Posterior cingulate gyrus (tissue), 11 donors: Measurements from ENCODE around the gene TLCD1.

Experiments
- DNase-seq, 10 donors: peaks; one replicate each; pipeline versions ENCODE4 v3.0.0 to v3.0.0-alpha.2; 2020 to 2021; ENCODE audit warnings: mixed read lengths in 3 of 10
- intact Hi-C: fragments of 100-400 bp; cut with DNase I; formaldehyde crosslinking; loops from one replicate; pipeline ENCODE4 v1.15.1; 2023

The TLCD1 gene

GRCh38 chr17:28726226-28726626, at the start of gene TLCD1:
Gene TLCD1, minus strand, starts transcription at chr17:28726233. Its CDS starts 136 bp downstream, at chr17:28726097.
- intact Hi-C loops, result loop anchor here (2.0 to 5.0 kb wide), 2 partner anchors 186 to 227 kb away; no protein-coding TSS in a partner anchor
- peak in 4 of 10 donors; percentile 40 to 88 (median 66) for DNase-seq

GRCh38 chr17:28774206-28774605, 48.2 kb upstream of the TLCD1 start:
- intact Hi-C loops, result no loop called here
- no peak for DNase-seq

- intact Hi-C loops, result no loop called here
- no peak for DNase-seq
Observed at GRCh38 chr17:28773736-28774135, 47.7 kb upstream of the TLCD1 start.

- intact Hi-C loops, result no loop called here
- DNase-seq, result peak in 1 of 10 donors; percentile 65
Observed at GRCh38 chr17:28765038-28765437, 39.0 kb upstream of the TLCD1 start.

GRCh38 chr17:28763804-28764266, 37.8 kb upstream of the TLCD1 start:
- peak in 6 of 10 donors; percentile 64 to 87 (median 74) for DNase-seq
- intact Hi-C loops, result loop anchor here (5.0 kb wide), 3 partner anchors 43 to 138 kb away; partner anchors contain the start of genes DHRS13 and FAM222B

GRCh38 chr17:28763137-28763799, 37.2 kb upstream of the TLCD1 start:
- intact Hi-C loops, result loop anchor here (5.0 kb wide), 3 partner anchors 44 to 139 kb away; partner anchors contain the start of genes DHRS13 and FAM222B
- DNase-seq, result no peak

- intact Hi-C loops, result loop anchor here (5.0 kb wide), 3 partner anchors 46 to 141 kb away; partner anchors contain the start of genes DHRS13 and FAM222B
Observed at GRCh38 chr17:28760601-28761562, 34.8 kb upstream of the TLCD1 start.

GRCh38 chr17:28759256-28759865, 33.3 kb upstream of the TLCD1 start:
- peak in 1 of 10 donors; percentile 62 for DNase-seq
- intact Hi-C loops, result no loop called here

More at GRCh38 chr17:28760601-28761562, 34.8 kb upstream of the TLCD1 start:
- DNase-seq, result peak in 5 of 10 donors; percentile 35 to 91 (median 46)

- peak in 1 of 10 donors; percentile 80 for DNase-seq
- intact Hi-C loops, result no loop called here
Observed at GRCh38 chr17:28758411-28759121, 32.5 kb upstream of the TLCD1 start.

GRCh38 chr17:28756049-28756804, 30.2 kb upstream of the TLCD1 start:
- DNase-seq, result peak in 1 of 10 donors; percentile 45
- intact Hi-C loops, result no loop called here

- no peak for DNase-seq
- intact Hi-C loops, result no loop called here
Observed at GRCh38 chr17:28755486-28755885, 29.5 kb upstream of the TLCD1 start.

GRCh38 chr17:28751600-28752366, 25.8 kb upstream of the TLCD1 start:
- intact Hi-C loops, result no loop called here
- DNase-seq, result peak in 1 of 10 donors; percentile 16

GRCh38 chr17:28750178-28751047, 24.4 kb upstream of the TLCD1 start:
- peak; percentile 89 to 99 (median 94) for DNase-seq
- intact Hi-C loops, result loop anchor here (1.0 kb wide), 1 partner anchor 23 kb away; no protein-coding TSS in a partner anchor

- peak in 1 of 10 donors; percentile 55 for DNase-seq
- intact Hi-C loops, result loop anchor here (1.0 kb wide), 1 partner anchor 22 kb away; no protein-coding TSS in a partner anchor
Observed at GRCh38 chr17:28749516-28750177, 23.6 kb upstream of the TLCD1 start.

GRCh38 chr17:28748852-28749515, 23.0 kb upstream of the TLCD1 start:
- DNase-seq, result peak in 1 of 10 donors; percentile 85
- intact Hi-C loops, result no loop called here
